Fibroblast of lung (primary cell): ENCODE data around the gene NTRK2.

Source experiments
- EZH2 ChIP-seq: IDR thresholded peaks from 2 replicates; pipeline ENCODE4 v1.5.1; 2012; ENCODE audit warnings: low read length, control low read depth, mild to moderate bottlenecking; ENCODE audit errors: missing control alignments
- TF ChIP-seq, protein P1 (sequence below), 2 donors: IDR thresholded peaks in 1 of 2; conservative IDR thresholded peaks in 1 of 2; 1 replicate in 1 of 2; 2 replicates in 1 of 2; pipeline ENCODE4 v1.5.1; 2011 to 2012; ENCODE audit warnings: low read length in 2 of 2, control low read depth in 1 of 2, inconsistent platforms in 1 of 2, low read depth in 1 of 2, mild to moderate bottlenecking in 1 of 2

DNA sequence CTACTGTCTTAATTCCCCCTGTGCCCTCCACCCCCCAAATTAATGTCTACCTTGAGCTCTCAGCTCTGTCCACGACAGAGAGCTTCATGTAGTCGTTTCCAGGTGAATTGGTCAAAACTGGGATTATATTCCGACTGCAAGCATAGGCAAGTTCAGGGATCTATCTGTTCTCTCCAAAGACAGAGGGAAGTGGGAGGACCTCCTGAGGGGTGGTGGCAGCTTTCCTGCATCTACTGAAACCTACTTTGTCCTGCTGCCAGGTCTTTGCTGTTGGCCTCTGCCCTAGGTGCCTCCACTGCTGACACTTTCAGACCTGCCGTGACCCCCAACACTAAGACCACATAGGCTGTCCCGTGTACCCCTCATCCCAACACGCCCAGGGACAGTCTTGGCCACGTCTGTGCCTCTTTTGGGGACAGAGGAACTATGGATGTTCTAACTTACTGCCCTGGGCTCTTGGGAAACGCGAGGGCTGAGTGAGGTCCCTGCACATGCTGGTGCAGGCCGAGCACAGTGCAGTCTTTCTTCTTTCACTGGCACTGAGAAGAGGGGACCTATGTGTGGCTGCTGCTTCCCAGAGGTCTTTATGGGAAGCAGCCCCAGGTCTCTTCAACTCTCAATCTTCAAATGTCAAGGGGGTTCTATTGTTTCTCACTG, 125.6 kb downstream of the NTRK2 start:
- TF ChIP-seq, protein P1, sequence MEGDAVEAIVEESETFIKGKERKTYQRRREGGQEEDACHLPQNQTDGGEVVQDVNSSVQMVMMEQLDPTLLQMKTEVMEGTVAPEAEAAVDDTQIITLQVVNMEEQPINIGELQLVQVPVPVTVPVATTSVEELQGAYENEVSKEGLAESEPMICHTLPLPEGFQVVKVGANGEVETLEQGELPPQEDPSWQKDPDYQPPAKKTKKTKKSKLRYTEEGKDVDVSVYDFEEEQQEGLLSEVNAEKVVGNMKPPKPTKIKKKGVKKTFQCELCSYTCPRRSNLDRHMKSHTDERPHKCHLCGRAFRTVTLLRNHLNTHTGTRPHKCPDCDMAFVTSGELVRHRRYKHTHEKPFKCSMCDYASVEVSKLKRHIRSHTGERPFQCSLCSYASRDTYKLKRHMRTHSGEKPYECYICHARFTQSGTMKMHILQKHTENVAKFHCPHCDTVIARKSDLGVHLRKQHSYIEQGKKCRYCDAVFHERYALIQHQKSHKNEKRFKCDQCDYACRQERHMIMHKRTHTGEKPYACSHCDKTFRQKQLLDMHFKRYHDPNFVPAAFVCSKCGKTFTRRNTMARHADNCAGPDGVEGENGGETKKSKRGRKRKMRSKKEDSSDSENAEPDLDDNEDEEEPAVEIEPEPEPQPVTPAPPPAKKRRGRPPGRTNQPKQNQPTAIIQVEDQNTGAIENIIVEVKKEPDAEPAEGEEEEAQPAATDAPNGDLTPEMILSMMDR (conservative IDR thresholded peaks at IDR 0.05 in 1 of 2, IDR thresholded peaks at IDR 0.05 in 1 of 2; ENCODE audit: low read depth in 1 of 2, low read length in 2 of 2) = no peak
- no peak for TF ChIP-seq EZH2
